ACC112 (cell line): ENCODE data around the gene DNAJB8.

Experiments
- H2AFZ ChIP-seq: fragments of 200-600 bp; sonication (generic); one replicate; pipeline ENCODE4 v1.6.0; 2017; ENCODE audit warnings: antibody characterized with exemption, low read length; ENCODE audit not compliant: unreplicated experiment
- H3K27ac ChIP-seq: fragments of 200-600 bp; sonication (generic); 2 replicates; pipeline ENCODE4 v1.5.1; 2014; ENCODE audit warnings: low read depth, mild to moderate bottlenecking, antibody characterized with exemption, low read length, moderate library complexity
- H3K27me3 ChIP-seq: fragments of 200-600 bp; sonication (generic); 2 replicates; pipeline ENCODE4 v1.6.1; 2014; ENCODE audit warnings: mild to moderate bottlenecking, antibody characterized with exemption, low read length, moderate library complexity, mixed read lengths; ENCODE audit not compliant: insufficient read depth
- H3K36me3 ChIP-seq: fragments of 200-600 bp; sonication (generic); 2 replicates; pipeline ENCODE4 v1.6.1; 2016; ENCODE audit warnings: mild to moderate bottlenecking, antibody characterized with exemption, low read length, moderate library complexity, mixed read lengths; ENCODE audit not compliant: insufficient read depth
- H3K4me1 ChIP-seq: fragments of 200-600 bp; sonication (generic); one replicate; pipeline ENCODE4 v1.6.1; 2016; ENCODE audit warnings: low read length, mixed read lengths; ENCODE audit not compliant: insufficient read depth, unreplicated experiment, control insufficient read depth
- H3K4me3 ChIP-seq: fragments of 200-600 bp; sonication (generic); 2 replicates; pipeline ENCODE4 v1.5.1; 2014; ENCODE audit warnings: mild to moderate bottlenecking, low read depth, low read length
- H3K79me2 ChIP-seq: fragments of 200-600 bp; sonication (generic); one replicate; pipeline ENCODE4 v1.6.0; 2016; ENCODE audit warnings: low read length; ENCODE audit not compliant: control insufficient read depth, unreplicated experiment, insufficient read depth

DNAJB8 gene

GRCh38 chr3:128466840-128467541, at the start of gene DNAJB8:
TSS of gene DNAJB8 (minus strand) at chr3:128466890. CDS start at chr3:128463245, 3,645 bp downstream.
- H3K27ac ChIP-seq: no peak within 1 kb of the TSS
- no peaks in the 10 kb centered on the region for H3K4me1 ChIP-seq
- H3K4me3 ChIP-seq: no peak within 1 kb of the TSS
- H3K27me3 ChIP-seq: peaks cover 50% of the 10 kb centered on the region
- H2AFZ ChIP-seq: no peak within 1 kb of the TSS
- H3K36me3 ChIP-seq: no peaks in the 10 kb centered on the region
- no peaks in the 10 kb centered on the region for H3K79me2 ChIP-seq

DNA sequence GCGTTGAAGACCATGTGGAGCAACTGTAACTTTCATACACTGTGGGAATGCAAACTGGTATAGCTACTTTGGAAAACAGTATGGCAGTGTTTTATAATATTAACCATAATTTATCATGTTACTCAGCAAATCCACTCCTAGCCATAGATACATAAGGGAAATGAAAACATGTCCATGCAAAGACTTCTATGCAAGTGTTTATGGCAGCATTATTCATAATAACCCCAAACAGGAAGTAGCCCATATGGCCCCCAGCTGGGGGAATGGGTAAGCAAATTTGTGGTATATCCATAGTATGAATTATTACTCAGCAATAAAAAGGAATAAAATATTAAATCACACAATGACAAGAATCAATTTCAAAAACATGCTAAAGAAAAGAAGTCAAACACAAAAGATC, 49.3 kb upstream of the DNAJB8 start:
- Histone ChIP-seq H3K27ac (no peak overlapping the region), H2AFZ (no peak overlapping the region), H3K79me2 (no peaks in the 10 kb centered on the region), H3K4me1 (no peaks in the 10 kb centered on the region), H3K4me3 (no peak overlapping the region), H3K36me3 (no peaks in the 10 kb centered on the region), H3K27me3 (peaks cover 76% of the 10 kb centered on the region)

- Histone ChIP-seq H3K4me1 (no peaks in the 10 kb centered on the region), H3K27ac (no peak overlapping the region), H3K79me2 (no peaks in the 10 kb centered on the region), H3K4me3 (no peak overlapping the region), H2AFZ (no peak overlapping the region), H3K36me3 (no peaks in the 10 kb centered on the region), H3K27me3 (peaks cover 48% of the 10 kb centered on the region)
Observed at GRCh38 chr3:128508852-128509251, 42.2 kb upstream of the DNAJB8 start.

GRCh38 chr3:128506754-128507153, 40.1 kb upstream of the DNAJB8 start:
- no peaks in the 10 kb centered on the region for H3K4me1 ChIP-seq
- no peak overlapping the region for H2AFZ ChIP-seq
- H3K4me3 ChIP-seq: no peak overlapping the region
- peaks cover 46% of the 10 kb centered on the region for H3K27me3 ChIP-seq
- H3K36me3 ChIP-seq: no peaks in the 10 kb centered on the region
- no peaks in the 10 kb centered on the region for H3K79me2 ChIP-seq
- H3K27ac ChIP-seq: no peak overlapping the region

GRCh38 chr3:128505771-128506170, 39.1 kb upstream of the DNAJB8 start:
- H3K4me3 ChIP-seq: no peak overlapping the region
- no peak overlapping the region for H2AFZ ChIP-seq
- no peak overlapping the region for H3K27ac ChIP-seq
- no peaks in the 10 kb centered on the region for H3K79me2 ChIP-seq
- H3K4me1 ChIP-seq: no peaks in the 10 kb centered on the region
- H3K36me3 ChIP-seq: no peaks in the 10 kb centered on the region
- H3K27me3 ChIP-seq: peaks cover 41% of the 10 kb centered on the region

DNA sequence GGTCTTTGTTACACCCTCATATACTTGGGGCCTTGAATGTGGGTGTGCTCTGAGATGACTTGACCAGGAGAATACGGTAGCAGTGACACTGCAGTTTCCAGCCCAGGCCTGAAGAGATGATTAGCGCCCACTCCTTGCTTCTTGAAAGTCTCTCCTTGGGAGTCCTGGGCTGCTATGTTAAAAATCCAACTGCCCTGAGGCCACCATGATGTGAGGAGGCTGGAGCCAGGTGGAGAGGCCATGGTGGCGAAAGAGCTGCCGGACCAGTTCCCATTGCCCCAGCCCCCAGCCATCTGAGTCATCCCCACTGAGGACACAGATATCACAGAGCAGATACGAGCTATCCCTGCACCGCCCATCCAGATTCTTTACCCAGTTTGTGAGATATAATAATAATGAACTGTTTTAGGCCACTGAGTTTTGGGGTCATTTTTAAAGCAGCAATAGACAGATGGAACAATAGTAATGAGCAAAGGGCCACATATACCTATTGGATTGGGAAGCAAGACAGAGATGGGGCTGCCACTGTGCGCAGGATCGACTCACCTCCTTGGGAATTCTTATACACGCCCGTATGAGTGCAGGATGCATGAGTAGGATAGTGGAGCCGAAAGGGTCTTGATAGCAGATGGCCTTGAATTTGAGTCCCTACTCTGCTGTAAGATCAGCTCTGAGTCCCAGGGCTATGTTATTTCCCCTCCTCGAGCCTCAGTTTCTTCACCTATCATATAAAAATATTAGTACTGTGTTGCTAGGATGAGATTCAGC, 38.5 kb upstream of the DNAJB8 start:
- H3K27ac ChIP-seq: no peak overlapping the region
- H3K79me2 ChIP-seq: no peaks in the 10 kb centered on the region
- no peak overlapping the region for H3K4me3 ChIP-seq
- H3K27me3 ChIP-seq: peaks cover 39% of the 10 kb centered on the region
- H2AFZ ChIP-seq: no peak overlapping the region
- no peaks in the 10 kb centered on the region for H3K36me3 ChIP-seq
- H3K4me1 ChIP-seq: no peaks in the 10 kb centered on the region

DNA sequence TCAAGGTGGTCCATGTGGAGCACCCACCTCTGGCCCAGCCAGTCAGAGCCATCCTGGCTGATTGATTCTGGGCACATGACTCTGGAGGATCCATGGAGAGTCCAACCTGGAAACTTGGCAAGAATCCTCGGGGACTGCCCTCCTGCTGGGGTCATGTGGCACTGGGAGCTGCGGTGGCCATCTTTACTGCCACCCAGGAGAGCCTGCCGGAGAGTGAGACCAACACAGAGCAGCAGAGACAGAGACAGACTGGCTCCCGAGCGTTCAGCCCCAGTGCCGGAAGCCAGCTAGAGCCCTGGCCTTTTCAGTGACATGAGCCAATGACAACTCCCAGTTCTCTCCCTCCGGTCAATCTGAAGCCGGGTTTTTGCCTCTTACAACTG, 37.8 kb upstream of the DNAJB8 start:
- Histone ChIP-seq H3K79me2 (no peaks in the 10 kb centered on the region), H3K4me1 (no peaks in the 10 kb centered on the region), H2AFZ (no peak overlapping the region), H3K4me3 (no peak overlapping the region), H3K27me3 (peaks cover 33% of the 10 kb centered on the region), H3K36me3 (no peaks in the 10 kb centered on the region), H3K27ac (no peak overlapping the region)

- no peaks in the 10 kb centered on the region for H3K79me2 ChIP-seq
- no peaks in the 10 kb centered on the region for H3K36me3 ChIP-seq
- no peak overlapping the region for H3K4me3 ChIP-seq
- H3K27ac ChIP-seq: no peak overlapping the region
- no peaks in the 10 kb centered on the region for H3K4me1 ChIP-seq
- peaks cover 28% of the 10 kb centered on the region for H3K27me3 ChIP-seq
- no peak overlapping the region for H2AFZ ChIP-seq
Observed at GRCh38 chr3:128503751-128504532, 37.3 kb upstream of the DNAJB8 start.

DNA sequence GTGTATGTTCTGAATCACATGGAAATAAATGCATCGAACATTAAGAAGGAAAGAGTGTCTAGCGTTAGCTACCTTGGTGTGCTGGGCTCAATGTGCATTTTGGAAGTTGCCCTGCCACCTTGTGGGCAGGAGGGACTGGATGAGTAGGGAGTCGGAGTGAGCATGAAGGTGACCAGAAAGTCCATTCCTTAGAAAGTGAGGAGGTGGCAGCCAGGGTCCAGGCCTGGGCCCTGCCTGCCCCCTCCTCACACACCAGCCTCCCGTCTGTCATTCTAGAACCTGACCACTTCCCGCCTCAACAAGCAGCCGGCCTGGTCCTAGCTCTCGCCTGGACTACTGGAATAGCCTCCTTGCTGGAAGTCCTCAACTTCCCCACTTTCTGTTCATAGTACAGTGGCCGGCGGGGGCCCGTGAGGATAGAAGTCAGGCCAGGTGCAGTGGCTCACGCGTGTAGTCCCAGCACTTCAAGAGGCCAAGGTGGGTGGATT, 36.5 kb upstream of the DNAJB8 start:
- no peak overlapping the region for H3K4me3 ChIP-seq
- peaks cover 21% of the 10 kb centered on the region for H3K27me3 ChIP-seq

GRCh38 chr3:128502712-128503111, 36.0 kb upstream of the DNAJB8 start:
- H3K4me3 ChIP-seq: no peak overlapping the region
- peaks cover 4% of the 10 kb centered on the region for H3K4me1 ChIP-seq
- peaks cover 18% of the 10 kb centered on the region for H3K27me3 ChIP-seq
- H3K79me2 ChIP-seq: no peaks in the 10 kb centered on the region
- H3K27ac ChIP-seq: no peak overlapping the region
- no peak overlapping the region for H2AFZ ChIP-seq
- H3K36me3 ChIP-seq: no peaks in the 10 kb centered on the region

More for the DNA sequence above, 36.5 kb upstream of the DNAJB8 start:
- Histone ChIP-seq H3K79me2 (no peaks in the 10 kb centered on the region), H2AFZ (no peak overlapping the region), H3K27ac (no peak overlapping the region), H3K36me3 (no peaks in the 10 kb centered on the region), H3K4me1 (peaks cover under 1% of the 10 kb centered on the region)
